Peyer's patch (tissue), 4 donors: ENCODE results near the gene STRN. TPM values are rescaled to one million over a fixed set of nuclear protein-coding genes. Genes with fewer than 3 reads are reported as not detected.

Source experiments
- DNase-seq, 3 donors: peaks; one replicate each; pipeline ENCODE4 v3.0.0-alpha.2; 2017 to 2019
- H3K27ac ChIP-seq, 4 donors: fragments of 200-600 bp; sonication (generic); one replicate each; pipeline ENCODE4 v1.5.1; 2016 to 2019
- H3K27me3 ChIP-seq, 2 donors: fragments of 200-600 bp; sonication (generic); one replicate each; pipeline ENCODE4 v1.5.1; 2019
- H3K36me3 ChIP-seq, 3 donors: fragments of 200-600 bp; sonication (generic); one replicate each; pipeline ENCODE4 v1.5.1; 2016 to 2019
- H3K4me1 ChIP-seq, 4 donors: fragments of 200-600 bp; sonication (generic); one replicate each; pipeline ENCODE4 v1.5.1; 2016 to 2019
- H3K4me3 ChIP-seq, 4 donors: fragments of 200-600 bp; sonication (generic); 1 replicate in 3 of 4; 2 replicates in 1 of 4; pipeline ENCODE4 v1.5.1; 2016 to 2019; ENCODE audit warnings: mild to moderate bottlenecking in 1 of 4
- H3K9me3 ChIP-seq, 4 donors: fragments of 200-600 bp; sonication (generic); one replicate each; pipeline ENCODE4 v1.5.1; 2016 to 2019; ENCODE audit warnings: mild to moderate bottlenecking in 1 of 4
- CTCF ChIP-seq, 6 experiments: fragments of 450-650 bp in 4 of 6; fragments of 200-600 bp in 2 of 6; sonication (generic) in 1 of 6; IDR thresholded peaks; one replicate each; pipeline ENCODE4 v1.5.1; 2017 to 2019; ENCODE audit warnings: antibody characterized with exemption in 6 of 6, mild to moderate bottlenecking in 3 of 6, moderate library complexity in 1 of 6
- POLR2A ChIP-seq, 2 donors: fragments of 450-650 bp; IDR thresholded peaks; one replicate each; pipeline ENCODE4 v1.5.1; 2017; ENCODE audit warnings: antibody characterized with exemption in 2 of 2, mild to moderate bottlenecking in 2 of 2, moderate library complexity in 2 of 2
- total RNA-seq, 4 donors: library from RNA; depleted of rRNA; stranded (reverse); fragments of >200 nt; gene quantifications; one replicate each; pipeline ENCODE4 v1.1.0, GENCODE V29; 2016

The STRN gene
- total RNA-seq, 4 donors from 2014 or later, result 15.7 to 26.1 (median 24.0) TPM

GRCh38 chr2:36963734-36964133 lies 2.6 kb downstream of the STRN start:
- Histone ChIP-seq H3K4me1 (peaks cover 0 to 9% (median 5%) of the 10 kb centered on the region in 4 donors), H3K4me3 (no peak overlapping the region), H3K27me3 (no peaks in the 10 kb centered on the region), H3K36me3 (no peaks in the 10 kb centered on the region), H3K27ac (no peak overlapping the region), H3K9me3 (no peaks in the 10 kb centered on the region)
- no peak for TF ChIP-seq CTCF (IDR thresholded peaks at IDR 0.05)
- TF ChIP-seq POLR2A (IDR thresholded peaks at IDR 0.05), result no peak
- no peak for DNase-seq

- no peak overlapping the region for H3K4me3 ChIP-seq
- H3K36me3 ChIP-seq, result no peaks in the 10 kb centered on the region
- no peak overlapping the region for H3K27ac ChIP-seq
- no peaks in the 10 kb centered on the region for H3K27me3 ChIP-seq
- no peaks in the 10 kb centered on the region for H3K9me3 ChIP-seq
- TF ChIP-seq POLR2A (IDR thresholded peaks at IDR 0.05), result no peak
- no peak for TF ChIP-seq CTCF (IDR thresholded peaks at IDR 0.05)
- peaks cover 0 to 9% (median 5%) of the 10 kb centered on the region in 4 donors for H3K4me1 ChIP-seq
- DNase-seq, result no peak
These were observed 3.2 kb downstream of the STRN start for GRCh38 chr2:36963106-36963505.

GRCh38 chr2:36960773-36961172 lies 5.6 kb downstream of the STRN start:
- no peak for TF ChIP-seq CTCF (IDR thresholded peaks at IDR 0.05)
- TF ChIP-seq POLR2A (IDR thresholded peaks at IDR 0.05), result no peak
- Histone ChIP-seq H3K9me3 (no peaks in the 10 kb centered on the region), H3K4me3 (no peak overlapping the region), H3K27ac (no peak overlapping the region), H3K27me3 (no peaks in the 10 kb centered on the region), H3K36me3 (no peaks in the 10 kb centered on the region), H3K4me1 (peaks cover 0 to 9% (median 5%) of the 10 kb centered on the region in 4 donors)
- no peak for DNase-seq

DNA sequence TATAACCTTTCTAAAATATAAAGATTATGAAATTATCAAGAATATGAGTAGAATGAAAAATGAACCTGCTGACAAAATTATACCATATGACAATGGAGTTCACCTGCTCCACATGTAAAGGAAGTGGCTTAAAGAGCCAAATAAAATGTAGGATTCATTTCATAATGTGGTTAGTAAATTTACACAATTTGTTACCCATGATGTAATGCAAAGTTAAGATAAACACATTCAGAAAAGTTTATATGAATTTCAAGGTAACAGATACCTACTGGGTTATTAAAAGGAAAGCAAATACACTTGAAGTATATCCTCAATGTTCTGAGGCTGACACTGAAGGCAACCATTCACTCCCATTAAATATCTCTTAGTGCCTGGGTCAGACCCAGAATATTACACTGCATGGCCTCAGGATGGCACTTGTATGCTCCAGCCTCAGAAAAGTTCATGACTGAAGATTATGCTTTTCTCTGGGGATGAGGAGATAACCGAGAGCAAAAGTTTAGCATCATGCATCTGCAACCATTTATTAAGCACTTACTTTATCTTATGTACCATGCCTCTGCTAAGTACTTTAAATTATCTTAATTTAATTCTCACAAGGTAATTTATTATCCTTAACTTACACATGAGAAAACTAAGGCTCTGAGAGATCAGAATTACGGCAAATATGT lies 6.2 kb downstream of the STRN start:
- H3K27me3 ChIP-seq, result no peaks in the 10 kb centered on the region
- H3K36me3 ChIP-seq, result no peaks in the 10 kb centered on the region
- H3K27ac ChIP-seq, result no peak overlapping the region
- no peak for DNase-seq
- H3K4me3 ChIP-seq, result no peak overlapping the region
- no peaks in the 10 kb centered on the region for H3K9me3 ChIP-seq
- TF ChIP-seq POLR2A (IDR thresholded peaks at IDR 0.05) (no peak), CTCF (IDR thresholded peaks at IDR 0.05) (no peak)
- H3K4me1 ChIP-seq, result peaks cover 0 to 6% (median 3%) of the 10 kb centered on the region in 4 donors

- no peaks in the 10 kb centered on the region for H3K4me1 ChIP-seq
- H3K4me3 ChIP-seq, result no peak overlapping the region
- H3K9me3 ChIP-seq, result no peaks in the 10 kb centered on the region
- no peaks in the 10 kb centered on the region for H3K27me3 ChIP-seq
- TF ChIP-seq POLR2A (IDR thresholded peaks at IDR 0.05) (no peak), CTCF (IDR thresholded peaks at IDR 0.05) (no peak)
- no peak overlapping the region for H3K27ac ChIP-seq
- no peak for DNase-seq
- H3K36me3 ChIP-seq, result no peaks in the 10 kb centered on the region
These were observed 11.2 kb downstream of the STRN start for GRCh38 chr2:36954977-36955607.
